GM12878 (cell line): ENCODE data around the gene TMC8. TPM values are rescaled to one million over a fixed set of nuclear protein-coding genes. Genes with fewer than 3 reads are reported as not detected.
A peak's percentile ranks its signal among the peaks of the same experiment; 100 is the strongest.

Source experiments
- ATAC-seq: fragments of 200-7000 bp; cut with Tn5 transposase; 3 replicates; pipeline ENCODE4 v1.9.1; 2020; ENCODE audit warnings: mild to moderate bottlenecking, moderate library complexity
- BruUV-seq: library from RNA; stranded (reverse); fragments of 400-500 nt; replicated peaks from 2 replicates; lab custom pipeline; 2021; lab: Mats Ljungman, UMichigan
- CTCF ChIA-PET: fragments of 300-600 bp; sonication (Branson Sonifier 250); formaldehyde crosslinking; extraction: SDS; loops from one replicate; lab custom pipeline; 2021; ENCODE audit warnings: inconsistent platforms; lab: Yijun Ruan, JAX
- POLR2A ChIA-PET: fragments of 350-600 bp; formaldehyde crosslinking; extraction: SDS; loops from one replicate; lab custom pipeline; 2021; ENCODE audit warnings: inconsistent platforms; lab: Charles Lee
- RAD21 ChIA-PET: fragments of 300-600 bp; sonication (Branson Sonifier 250); formaldehyde crosslinking; loops from one replicate; lab custom pipeline; 2023; ENCODE audit warnings: antibody characterized with exemption; ENCODE audit not compliant: unreplicated experiment; lab: Charles Lee
- SMC1A ChIA-PET: fragments of 300-600 bp; sonication (Branson Sonifier 250); formaldehyde crosslinking; loops from one replicate; lab custom pipeline; 2023; ENCODE audit not compliant: unreplicated experiment, uncharacterized antibody; lab: Charles Lee
- DNase-seq: peaks from one replicate; pipeline ENCODE4 v3.0.0-alpha.2; 2011; ENCODE audit warnings: low read depth, low spot score
- FAIRE-seq: peaks from 3 replicates; lab custom pipeline; 2011; peaks lifted over from hg19 to GRCh38; lab: Jason Lieb, UNC
- H2AFZ ChIP-seq: 2 replicates; pipeline ENCODE4 v1.6.0; 2011; ENCODE audit warnings: low read depth, low read length, control low read depth; ENCODE audit not compliant: control insufficient read depth
- H3K27ac ChIP-seq: 2 replicates; pipeline ENCODE4 v1.5.1; 2011; ENCODE audit warnings: control low read depth; ENCODE audit not compliant: control insufficient read depth, insufficient read depth
- H3K27me3 ChIP-seq, 2 experiments: replicated peaks in 1 of 2; 2 replicates each; pipeline versions ENCODE4 v1.6.0 to v1.6.1; 2011; ENCODE audit warnings: low read length in 1 of 2; ENCODE audit not compliant: control insufficient read depth in 2 of 2, insufficient read depth in 2 of 2
- H3K36me3 ChIP-seq, 2 experiments: 2 replicates each; pipeline ENCODE4 v1.5.1; 2011; ENCODE audit warnings: low read length in 1 of 2; ENCODE audit not compliant: control insufficient read depth in 2 of 2, insufficient read depth in 2 of 2
- H3K4me1 ChIP-seq: 2 replicates; pipeline ENCODE4 v1.6.1; 2011; ENCODE audit warnings: mild to moderate bottlenecking, low read length, moderate library complexity, mixed read lengths; ENCODE audit not compliant: control insufficient read depth, insufficient read depth
- H3K4me2 ChIP-seq: 2 replicates; pipeline ENCODE4 v1.6.0; 2011; ENCODE audit warnings: control low read depth; ENCODE audit not compliant: control insufficient read depth, insufficient read depth
- H3K4me3 ChIP-seq: fragments of 200-600 bp; sonication (generic); 2 replicates; pipeline ENCODE4 v1.5.1; 2016
- H3K79me2 ChIP-seq: 2 replicates; pipeline ENCODE4 v1.6.0; 2011; ENCODE audit warnings: low read length; ENCODE audit not compliant: control insufficient read depth, insufficient read depth
- H3K9ac ChIP-seq: 2 replicates; pipeline ENCODE4 v1.8.0; 2011; ENCODE audit warnings: low read length, control low read depth, mixed read lengths; ENCODE audit not compliant: control insufficient read depth, insufficient read depth
- H3K9me3 ChIP-seq: replicated peaks from 3 replicates; pipeline ENCODE4 v1.5.1; 2011; ENCODE audit warnings: mild to moderate bottlenecking, low read length; ENCODE audit not compliant: control insufficient read depth, insufficient read depth
- H4K20me1 ChIP-seq: 2 replicates; pipeline ENCODE4 v1.6.0; 2011; ENCODE audit not compliant: control insufficient read depth, insufficient read depth
- CTCF ChIP-seq, 3 experiments: IDR thresholded peaks in 2 of 3; conservative IDR thresholded peaks in 1 of 3; 2 replicates each; pipeline ENCODE4 v1.5.1; 2011; ENCODE audit warnings: low read depth in 3 of 3, low read length in 3 of 3, mild to moderate bottlenecking in 3 of 3, control low read depth in 2 of 3, moderate library complexity in 2 of 3, inconsistent platforms in 1 of 3, mixed read lengths in 1 of 3; ENCODE audit not compliant: control insufficient read depth in 2 of 3, insufficient read depth in 1 of 3; ENCODE audit errors: extremely low read depth in 1 of 3
- EED ChIP-seq: sonication (generic); IDR thresholded peaks from 2 replicates; pipeline ENCODE4 v1.6.1; 2016; ENCODE audit warnings: antibody characterized with exemption, low read depth
- GATAD2B ChIP-seq: fragments of 450-650 bp; conservative IDR thresholded peaks from 2 replicates; pipeline ENCODE4 v1.6.1; 2017; ENCODE audit warnings: low read depth, mild to moderate bottlenecking, moderate library complexity
- IKZF1 ChIP-seq: fragments of 450-650 bp; conservative IDR thresholded peaks from 2 replicates; pipeline ENCODE4 v1.6.1; 2017; ENCODE audit warnings: antibody characterized with exemption, mild to moderate bottlenecking
- KAT2A ChIP-seq: conservative IDR thresholded peaks from 2 replicates; pipeline ENCODE4 v1.6.1; 2011; ENCODE audit warnings: low read depth, low read length; ENCODE audit not compliant: control insufficient read depth
- NR2F1 ChIP-seq: fragments of 450-650 bp; conservative IDR thresholded peaks from 2 replicates; pipeline ENCODE4 v1.6.1; 2017; ENCODE audit warnings: mild to moderate bottlenecking
- POLR2A ChIP-seq: IDR thresholded peaks from 2 replicates; pipeline ENCODE4 v1.6.1; 2011; ENCODE audit warnings: low read depth, mild to moderate bottlenecking, low read length
- RELB ChIP-seq: fragments of 450-650 bp; IDR thresholded peaks from 2 replicates; pipeline ENCODE4 v1.6.1; 2017; ENCODE audit warnings: low read depth, mild to moderate bottlenecking, moderate library complexity
- ZZZ3 ChIP-seq: IDR thresholded peaks from 2 replicates; pipeline ENCODE4 v1.6.1; 2011; ENCODE audit warnings: low read depth; ENCODE audit not compliant: control insufficient read depth, insufficient read length
- WGBS: methylation state at CpG from one replicate; pipeline ENCODE4 v1.1.6; 2016; ENCODE audit warnings: low lambda C conversion rate; ENCODE audit not compliant: insufficient replicate concordance, insufficient coverage; ENCODE audit errors: missing lambda C conversion rate; 5-methylcytosine and 5-hydroxymethylcytosine counted together
- in situ Hi-C: fragments of 300-500 bp; cut with MboI; formaldehyde crosslinking; loops from 9 replicates; pipeline ENCODE4 v1.14.3; 2018; ENCODE audit warnings: mixed read lengths
- intact Hi-C: fragments of 100-400 bp; cut with micrococcal nuclease; formaldehyde crosslinking; loops from one replicate; pipeline ENCODE4 v1.14.2; 2022; ENCODE audit not compliant: unreplicated experiment
- polyA plus RNA-seq, 11 experiments: library from polyadenylated mRNA; depleted of rRNA in 4 of 11; unstranded in 6 of 11; stranded (reverse) in 5 of 11; fragments of >200 nt; fragmentation: Nextera tagmentation in 4 of 11; fragmentation: Illumina TruSeq in 1 of 11; extraction: Ambion mirVana in 4 of 11; extraction: Trizol in 1 of 11; gene quantifications; 1 replicate in 1 of 11; 2 replicates in 10 of 11; pipeline versions ENCODE4 v1.2.1 to v1.2.3, GENCODE V29; 2011 to 2016; ENCODE audit warnings: inconsistent platforms in 2 of 11, missing spikeins in 2 of 11, low read depth in 1 of 11
- total RNA-seq, 4 experiments: library from RNA; depleted of rRNA in 3 of 4; stranded (reverse); fragments of >200 nt in 3 of 4; fragmentation: Illumina TruSeq in 1 of 4; extraction: Trizol in 1 of 4; gene quantifications; 2 replicates each; pipeline versions ENCODE4 v1.2.1 to v1.2.3, GENCODE V29; 2013 to 2021
- TF ChIP-seq, protein P1 (sequence below): fragments of 450-650 bp; IDR thresholded peaks from 2 replicates; pipeline ENCODE4 v1.6.1; 2017; ENCODE audit warnings: mild to moderate bottlenecking, moderate library complexity
- TF ChIP-seq, protein P2 (sequence below): fragments of 450-650 bp; conservative IDR thresholded peaks from 2 replicates; pipeline ENCODE4 v1.6.1; 2017; ENCODE audit warnings: mild to moderate bottlenecking, moderate library complexity

TMC8 gene
- total and polyA plus RNA-seq, 10 of the 15 experiments (the other 5 are each of a cell fraction or from before 2014, with no cell fraction given), result 2.7 to 128 (median 40.0) TPM

- H3K4me3 ChIP-seq, result peak overlapping the region; percentile 70
- in situ Hi-C loops, result no loop called here
- H3K9me3 ChIP-seq, result no peaks in the 10 kb centered on the region
- H3K27me3 ChIP-seq, result no peaks in the 10 kb centered on the region
- peak overlapping the region; percentile 23; the same call in 1 of the 2 replicates for H2AFZ ChIP-seq
- peaks cover 53% of the 10 kb centered on the region for H3K4me1 ChIP-seq
- ChIA-PET POLR2A (interaction anchor here (0.6 to 1.0 kb wide), 3 partner anchors 14 to 84 kb away, joined by 3 to 6 read pairs (median 3); no protein-coding TSS in a partner anchor), SMC1A (no interaction called here), RAD21 (interaction anchor here (0.8 to 1.8 kb wide), 4 partner anchors 9 to 130 kb away, joined by 3 to 5 read pairs (median 4); partner anchors contain the start of gene TMC8), CTCF (interaction anchor here (0.6 to 12.7 kb wide), 7 partner anchors 11 to 130 kb away, joined by 3 to 100 read pairs (median 5); no protein-coding TSS in a partner anchor)
- peak overlapping the region; percentile 77 for H3K9ac ChIP-seq
- BruUV-seq, result no TSS peak
- DNase-seq (no peak), ATAC-seq (peak; percentile 14), FAIRE-seq (peak; percentile 74)
- H4K20me1 ChIP-seq, result no peaks in the 10 kb centered on the region
- intact Hi-C loops, result no loop called here
- peak overlapping the region; percentile 93 for H3K4me2 ChIP-seq
- peak overlapping the region; percentile 85 for H3K27ac ChIP-seq
- H3K79me2 ChIP-seq, result peaks cover 55% of the 10 kb centered on the region
- 47% methylated on average over 35 of the region's 35 CpGs for WGBS
- H3K36me3 ChIP-seq, result peaks cover 16 to 27% of the 10 kb centered on the region in 2 experiments
- no peak for TF ChIP-seq ZZZ3
- TF ChIP-seq EED, result 0 out of 2 replicates have a peak, but pooled peaks have one; percentile 18
- TF ChIP-seq, protein P1, sequence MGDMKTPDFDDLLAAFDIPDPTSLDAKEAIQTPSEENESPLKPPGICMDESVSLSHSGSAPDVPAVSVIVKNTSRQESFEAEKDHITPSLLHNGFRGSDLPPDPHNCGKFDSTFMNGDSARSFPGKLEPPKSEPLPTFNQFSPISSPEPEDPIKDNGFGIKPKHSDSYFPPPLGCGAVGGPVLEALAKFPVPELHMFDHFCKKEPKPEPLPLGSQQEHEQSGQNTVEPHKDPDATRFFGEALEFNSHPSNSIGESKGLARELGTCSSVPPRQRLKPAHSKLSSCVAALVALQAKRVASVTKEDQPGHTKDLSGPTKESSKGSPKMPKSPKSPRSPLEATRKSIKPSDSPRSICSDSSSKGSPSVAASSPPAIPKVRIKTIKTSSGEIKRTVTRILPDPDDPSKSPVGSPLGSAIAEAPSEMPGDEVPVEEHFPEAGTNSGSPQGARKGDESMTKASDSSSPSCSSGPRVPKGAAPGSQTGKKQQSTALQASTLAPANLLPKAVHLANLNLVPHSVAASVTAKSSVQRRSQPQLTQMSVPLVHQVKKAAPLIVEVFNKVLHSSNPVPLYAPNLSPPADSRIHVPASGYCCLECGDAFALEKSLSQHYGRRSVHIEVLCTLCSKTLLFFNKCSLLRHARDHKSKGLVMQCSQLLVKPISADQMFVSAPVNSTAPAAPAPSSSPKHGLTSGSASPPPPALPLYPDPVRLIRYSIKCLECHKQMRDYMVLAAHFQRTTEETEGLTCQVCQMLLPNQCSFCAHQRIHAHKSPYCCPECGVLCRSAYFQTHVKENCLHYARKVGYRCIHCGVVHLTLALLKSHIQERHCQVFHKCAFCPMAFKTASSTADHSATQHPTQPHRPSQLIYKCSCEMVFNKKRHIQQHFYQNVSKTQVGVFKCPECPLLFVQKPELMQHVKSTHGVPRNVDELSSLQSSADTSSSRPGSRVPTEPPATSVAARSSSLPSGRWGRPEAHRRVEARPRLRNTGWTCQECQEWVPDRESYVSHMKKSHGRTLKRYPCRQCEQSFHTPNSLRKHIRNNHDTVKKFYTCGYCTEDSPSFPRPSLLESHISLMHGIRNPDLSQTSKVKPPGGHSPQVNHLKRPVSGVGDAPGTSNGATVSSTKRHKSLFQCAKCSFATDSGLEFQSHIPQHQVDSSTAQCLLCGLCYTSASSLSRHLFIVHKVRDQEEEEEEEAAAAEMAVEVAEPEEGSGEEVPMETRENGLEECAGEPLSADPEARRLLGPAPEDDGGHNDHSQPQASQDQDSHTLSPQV, result no peak
- TF ChIP-seq GATAD2B, result peak; percentile 43; the same call in 1 of the 2 replicates
- TF ChIP-seq KAT2A, result no peak
- TF ChIP-seq CTCF (IDR thresholded peaks at IDR 0.05 in 2 of 3, conservative IDR thresholded peaks at IDR 0.05 in 1 of 3; ENCODE audit: control insufficient read depth in 2 of 3, extremely low read depth in 1 of 3, insufficient read depth in 1 of 3, low read depth in 3 of 3, low read length in 3 of 3), result peak in 1 of 3 experiments; percentile 39; a peak in 1 of 6 replicates
- peak; percentile 71 for TF ChIP-seq POLR2A
- TF ChIP-seq IKZF1, result peak; percentile 47; the same call in 1 of the 2 replicates
- TF ChIP-seq RELB, result no peak
- TF ChIP-seq, protein P2, sequence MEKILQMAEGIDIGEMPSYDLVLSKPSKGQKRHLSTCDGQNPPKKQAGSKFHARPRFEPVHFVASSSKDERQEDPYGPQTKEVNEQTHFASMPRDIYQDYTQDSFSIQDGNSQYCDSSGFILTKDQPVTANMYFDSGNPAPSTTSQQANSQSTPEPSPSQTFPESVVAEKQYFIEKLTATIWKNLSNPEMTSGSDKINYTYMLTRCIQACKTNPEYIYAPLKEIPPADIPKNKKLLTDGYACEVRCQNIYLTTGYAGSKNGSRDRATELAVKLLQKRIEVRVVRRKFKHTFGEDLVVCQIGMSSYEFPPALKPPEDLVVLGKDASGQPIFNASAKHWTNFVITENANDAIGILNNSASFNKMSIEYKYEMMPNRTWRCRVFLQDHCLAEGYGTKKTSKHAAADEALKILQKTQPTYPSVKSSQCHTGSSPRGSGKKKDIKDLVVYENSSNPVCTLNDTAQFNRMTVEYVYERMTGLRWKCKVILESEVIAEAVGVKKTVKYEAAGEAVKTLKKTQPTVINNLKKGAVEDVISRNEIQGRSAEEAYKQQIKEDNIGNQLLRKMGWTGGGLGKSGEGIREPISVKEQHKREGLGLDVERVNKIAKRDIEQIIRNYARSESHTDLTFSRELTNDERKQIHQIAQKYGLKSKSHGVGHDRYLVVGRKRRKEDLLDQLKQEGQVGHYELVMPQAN, result no peak
- peak; percentile 68 for TF ChIP-seq NR2F1
Measured at GRCh38 chr17:78120971-78121800, 9.4 kb upstream of the TMC8 start.
